Measurements from ENCODE around the gene KIF24.

Gene KIF24

DNA sequence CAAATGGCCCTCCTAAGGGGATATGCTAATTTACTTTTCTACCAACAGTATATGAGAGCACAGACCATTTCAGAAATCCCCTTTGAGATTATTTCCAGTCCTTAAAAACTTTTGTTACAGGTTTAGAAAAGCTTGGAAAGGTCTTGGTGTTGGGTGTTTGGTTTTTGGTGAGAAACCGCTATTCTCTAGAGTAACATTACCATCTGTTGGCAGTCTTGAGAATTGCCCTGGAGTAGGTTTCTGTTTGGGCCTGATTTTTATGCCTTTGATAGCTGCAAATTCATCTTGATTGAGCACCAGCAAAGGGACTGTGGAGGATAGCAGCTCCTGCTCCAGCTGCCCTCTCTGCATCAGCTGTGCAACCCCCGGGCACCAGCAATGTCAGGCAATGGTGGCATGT lies 8.3 kb upstream of the KIF24 start:
- TF ChIP-seq ZFX (IDR thresholded peaks at IDR 0.05; ENCODE audit: borderline replicate concordance), result no peak
- TF ChIP-seq, protein P1, sequence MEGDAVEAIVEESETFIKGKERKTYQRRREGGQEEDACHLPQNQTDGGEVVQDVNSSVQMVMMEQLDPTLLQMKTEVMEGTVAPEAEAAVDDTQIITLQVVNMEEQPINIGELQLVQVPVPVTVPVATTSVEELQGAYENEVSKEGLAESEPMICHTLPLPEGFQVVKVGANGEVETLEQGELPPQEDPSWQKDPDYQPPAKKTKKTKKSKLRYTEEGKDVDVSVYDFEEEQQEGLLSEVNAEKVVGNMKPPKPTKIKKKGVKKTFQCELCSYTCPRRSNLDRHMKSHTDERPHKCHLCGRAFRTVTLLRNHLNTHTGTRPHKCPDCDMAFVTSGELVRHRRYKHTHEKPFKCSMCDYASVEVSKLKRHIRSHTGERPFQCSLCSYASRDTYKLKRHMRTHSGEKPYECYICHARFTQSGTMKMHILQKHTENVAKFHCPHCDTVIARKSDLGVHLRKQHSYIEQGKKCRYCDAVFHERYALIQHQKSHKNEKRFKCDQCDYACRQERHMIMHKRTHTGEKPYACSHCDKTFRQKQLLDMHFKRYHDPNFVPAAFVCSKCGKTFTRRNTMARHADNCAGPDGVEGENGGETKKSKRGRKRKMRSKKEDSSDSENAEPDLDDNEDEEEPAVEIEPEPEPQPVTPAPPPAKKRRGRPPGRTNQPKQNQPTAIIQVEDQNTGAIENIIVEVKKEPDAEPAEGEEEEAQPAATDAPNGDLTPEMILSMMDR (IDR thresholded peaks at IDR 0.05), result no peak
- H3K27ac ChIP-seq, result no peak overlapping the region

DNA sequence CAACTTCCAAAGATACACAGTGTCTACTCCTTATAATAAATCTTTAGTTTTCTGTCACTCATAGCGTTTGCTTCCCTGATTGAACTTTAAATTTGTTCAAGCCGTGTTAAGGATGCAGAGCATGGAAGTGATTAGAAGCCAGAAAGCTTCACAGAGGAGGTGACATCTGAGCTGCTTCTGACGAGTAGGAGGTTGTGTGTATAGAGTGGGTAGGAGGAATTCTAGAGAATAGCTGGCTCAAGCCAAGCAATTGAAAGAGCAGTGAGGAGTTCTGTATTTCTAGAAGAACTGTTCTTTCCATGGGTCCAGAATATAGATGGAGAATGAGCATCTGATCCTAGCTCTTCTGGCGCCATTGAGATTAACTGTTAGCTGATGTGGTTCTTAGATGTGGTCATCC lies 6.3 kb upstream of the KIF24 start:
- TF ChIP-seq, protein P1 (IDR thresholded peaks at IDR 0.05), result no peak
- TF ChIP-seq ZFX (IDR thresholded peaks at IDR 0.05; ENCODE audit: borderline replicate concordance), result no peak
- H3K27ac ChIP-seq, result no peak overlapping the region

DNA sequence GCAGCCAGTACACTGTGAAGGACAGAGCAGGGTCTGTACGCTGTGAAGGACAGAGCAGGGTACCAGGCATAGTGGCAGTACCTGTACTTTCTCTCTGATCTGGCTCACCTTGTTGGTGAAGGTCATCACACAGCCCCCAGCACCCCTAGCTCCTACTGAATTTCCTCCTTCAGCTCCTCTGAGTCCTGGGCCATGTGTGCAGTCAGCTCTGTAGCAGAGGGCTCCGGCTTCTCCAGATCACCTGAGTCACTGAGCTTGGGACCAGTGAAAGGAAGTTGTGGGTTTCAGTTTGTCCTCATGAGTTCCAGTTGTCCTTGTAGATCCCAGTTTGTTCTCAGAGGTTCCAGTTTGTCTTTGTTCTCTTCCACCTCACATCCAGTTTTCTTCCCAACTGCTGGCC lies 5.8 kb upstream of the KIF24 start:
- TF ChIP-seq, protein P1 (IDR thresholded peaks at IDR 0.05), result no peak
- TF ChIP-seq ZFX (IDR thresholded peaks at IDR 0.05; ENCODE audit: borderline replicate concordance), result no peak
- no peak overlapping the region for H3K27ac ChIP-seq

DNA sequence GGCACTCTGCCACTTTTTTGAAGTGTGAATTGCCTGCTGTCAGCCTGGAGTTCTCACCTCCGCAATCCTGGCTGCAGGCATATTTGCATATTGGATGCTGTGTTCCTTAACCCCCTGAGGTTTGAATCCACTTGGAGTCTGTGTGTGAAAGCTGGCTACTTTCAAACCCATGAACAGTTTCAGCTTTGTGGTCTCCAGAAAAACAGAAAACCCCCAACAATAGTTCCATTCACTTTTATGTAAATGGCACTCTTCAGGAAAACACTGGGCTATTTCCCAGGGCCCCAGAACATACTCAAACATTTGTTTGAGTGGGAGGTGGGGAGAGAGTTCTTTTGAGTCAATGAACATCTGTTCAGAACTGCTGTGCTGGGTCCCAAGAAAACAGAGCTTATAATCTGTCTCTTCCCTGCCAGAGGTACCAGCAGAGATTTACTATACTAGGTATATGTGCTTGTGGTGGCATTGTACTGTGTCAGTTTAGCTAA lies 5.3 kb upstream of the KIF24 start:
- TF ChIP-seq, protein P1 (IDR thresholded peaks at IDR 0.05), result no peak
- no peak for TF ChIP-seq ZFX (IDR thresholded peaks at IDR 0.05; ENCODE audit: borderline replicate concordance)

DNA sequence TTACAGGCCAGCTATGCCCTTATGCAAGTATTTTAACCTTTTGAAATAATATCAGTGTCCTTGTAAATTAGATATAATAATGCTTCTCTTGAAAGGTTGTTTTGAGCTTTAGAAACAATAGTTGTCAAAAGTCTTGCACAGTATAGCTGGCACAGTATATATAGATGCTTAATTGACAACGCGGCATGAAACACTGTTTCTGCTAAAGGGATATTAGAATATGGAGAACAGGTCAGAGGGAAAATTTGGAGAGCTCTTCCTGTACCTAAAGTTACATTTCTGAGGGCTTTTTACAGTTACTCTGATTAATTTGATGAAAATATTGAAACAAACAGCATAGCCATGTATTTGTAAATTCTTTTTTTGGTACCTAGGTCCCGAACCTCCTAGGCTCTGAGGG lies 4.8 kb upstream of the KIF24 start:
- no peak overlapping the region for H3K27ac ChIP-seq
- TF ChIP-seq, protein P1 (IDR thresholded peaks at IDR 0.05), result no peak
- TF ChIP-seq ZFX (IDR thresholded peaks at IDR 0.05; ENCODE audit: borderline replicate concordance), result no peak

More for the DNA sequence above, 5.3 kb upstream of the KIF24 start:
- H3K27ac ChIP-seq, result no peak overlapping the region

DNA sequence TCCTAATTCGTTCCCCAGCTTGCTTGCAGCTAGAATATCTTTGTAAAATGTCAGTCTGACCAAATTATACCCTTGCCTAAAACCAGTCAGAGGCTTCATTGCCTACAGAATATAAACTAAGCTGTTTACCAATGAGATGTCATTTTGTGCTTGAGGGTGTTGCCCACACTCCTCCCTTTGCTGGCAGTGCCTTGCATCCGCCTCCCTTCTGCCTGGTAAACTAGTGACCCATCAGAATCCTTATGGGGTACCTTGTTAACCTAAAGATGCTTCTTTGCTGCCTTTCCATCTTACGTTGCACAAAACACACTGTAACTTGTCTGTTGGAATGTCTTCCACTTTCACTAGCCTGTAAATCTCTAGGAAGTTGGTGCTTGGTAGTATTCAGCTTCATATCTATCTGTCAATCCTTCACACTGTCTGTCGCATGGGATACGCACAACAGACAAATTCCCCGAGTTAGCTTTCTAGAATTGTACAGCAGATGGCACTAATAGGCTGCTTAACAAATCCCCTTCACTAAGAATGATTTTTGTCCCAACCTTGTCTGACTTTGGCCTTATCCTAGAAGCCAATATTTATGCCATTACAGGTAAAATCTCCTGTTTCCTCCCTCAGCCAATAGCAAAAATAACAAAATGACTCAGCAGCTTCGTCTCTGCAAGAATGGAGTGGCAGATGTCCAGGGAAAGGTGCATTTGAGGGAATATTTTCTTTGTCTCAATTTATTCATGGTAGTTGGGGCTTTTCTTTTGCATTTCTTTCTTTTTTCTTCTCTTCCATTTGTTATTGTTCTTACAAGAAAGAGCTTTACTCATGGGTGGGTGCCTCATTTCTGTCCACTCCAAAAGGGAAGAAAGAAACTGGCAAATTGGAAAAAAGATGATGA lies 3.3 kb upstream of the KIF24 start:
- TF ChIP-seq, protein P1 (IDR thresholded peaks at IDR 0.05), result peak; percentile 67
- TF ChIP-seq ZFX (IDR thresholded peaks at IDR 0.05; ENCODE audit: borderline replicate concordance), result no peak
- H3K27ac ChIP-seq, result no peak overlapping the region

DNA sequence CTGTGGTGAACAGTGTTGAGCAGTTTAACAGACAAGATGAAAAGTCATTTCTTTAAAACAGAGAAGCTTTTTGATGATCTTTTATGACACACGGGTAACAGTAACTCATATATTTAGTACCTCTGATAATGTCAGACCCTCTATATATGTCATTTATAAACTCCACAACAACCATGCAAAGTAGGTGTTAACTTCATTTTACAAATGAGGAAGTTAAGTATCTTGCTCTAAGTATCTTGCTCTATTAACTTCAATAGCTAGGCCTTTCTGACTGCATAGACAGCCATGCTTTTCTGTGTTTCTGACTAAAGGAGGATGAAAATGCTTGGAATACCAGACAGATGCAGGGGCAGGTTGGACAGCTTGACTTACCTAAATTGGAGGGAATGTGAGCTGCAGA lies 2.1 kb upstream of the KIF24 start:
- TF ChIP-seq, protein P1 (IDR thresholded peaks at IDR 0.05), result no peak
- TF ChIP-seq ZFX (IDR thresholded peaks at IDR 0.05; ENCODE audit: borderline replicate concordance), result no peak
- H3K27ac ChIP-seq, result no peak overlapping the region

Measured in 22Rv1 (cell line).